Hematopoietic multipotent progenitor cell treated with erythropoietin and hydrocortisone succinate and interleukin-3 and kit ligand, for 8 days (in vitro differentiated cells): ENCODE data around the gene P2RX6.
"Not testable (repeated sequence)": the region's sequence is repeated elsewhere in the genome, so short reads cannot be mapped to it uniquely, and the experiment has no call there.

Experiments
- DNase-seq: peaks from one replicate; pipeline ENCODE4 v3.0.0-alpha.2; 2015

Gene P2RX6

DNA sequence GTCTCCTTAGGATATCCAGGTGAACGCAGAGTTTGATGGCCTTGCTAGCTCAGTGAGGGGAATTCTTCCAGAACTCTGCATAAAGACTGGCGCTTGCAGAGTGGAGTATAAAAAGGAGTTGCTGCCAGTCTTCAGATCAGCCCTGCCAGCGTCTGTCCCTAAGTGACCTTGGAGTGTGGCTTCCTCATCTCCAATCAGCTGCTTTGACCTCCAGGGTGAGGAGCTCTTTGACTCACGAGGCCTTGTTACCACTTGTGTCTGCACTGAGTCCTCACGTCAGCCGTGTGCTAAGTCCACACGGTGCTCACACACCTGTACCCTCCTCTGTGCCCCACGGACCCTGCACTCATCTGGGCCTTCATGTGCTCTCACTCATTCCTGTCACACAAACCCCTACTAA lies 45.4 kb downstream of the P2RX6 start:
- DNase-seq = not testable (repeated sequence)

DNA sequence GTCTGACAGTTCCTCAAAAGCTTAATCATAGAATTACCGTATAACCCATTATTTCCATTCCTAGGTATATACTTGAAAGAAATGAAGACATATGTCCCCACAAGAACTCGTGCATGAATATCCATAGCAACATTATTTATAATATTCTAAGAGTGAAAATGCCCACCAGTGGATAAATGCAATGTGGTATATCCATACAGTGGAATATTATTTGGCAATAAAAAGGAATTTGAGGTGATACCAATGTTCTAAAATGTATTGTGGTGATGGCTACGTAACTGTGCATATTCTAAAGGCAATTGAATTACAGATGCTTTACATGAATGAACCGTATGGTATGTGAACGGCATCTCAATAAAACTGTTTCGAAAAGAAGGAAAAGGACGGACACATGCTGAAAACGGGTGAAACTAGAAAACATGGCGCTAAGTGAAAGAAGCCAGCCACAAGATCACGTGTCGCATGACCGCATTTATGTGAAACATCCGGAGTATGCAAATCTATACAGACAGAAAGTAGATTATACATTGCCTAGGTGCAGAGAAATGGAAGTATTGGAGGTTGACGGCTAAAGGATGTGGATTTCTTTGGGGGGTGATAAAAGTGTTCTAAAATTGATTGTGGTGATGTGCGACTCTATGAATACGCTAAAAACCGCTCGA lies 46.8 kb downstream of the P2RX6 start:
- DNase-seq = not testable (repeated sequence)

- DNase-seq = not testable (repeated sequence)
Observed at GRCh38 chr22:21064425-21064824, 49.5 kb downstream of the P2RX6 start.

DNA sequence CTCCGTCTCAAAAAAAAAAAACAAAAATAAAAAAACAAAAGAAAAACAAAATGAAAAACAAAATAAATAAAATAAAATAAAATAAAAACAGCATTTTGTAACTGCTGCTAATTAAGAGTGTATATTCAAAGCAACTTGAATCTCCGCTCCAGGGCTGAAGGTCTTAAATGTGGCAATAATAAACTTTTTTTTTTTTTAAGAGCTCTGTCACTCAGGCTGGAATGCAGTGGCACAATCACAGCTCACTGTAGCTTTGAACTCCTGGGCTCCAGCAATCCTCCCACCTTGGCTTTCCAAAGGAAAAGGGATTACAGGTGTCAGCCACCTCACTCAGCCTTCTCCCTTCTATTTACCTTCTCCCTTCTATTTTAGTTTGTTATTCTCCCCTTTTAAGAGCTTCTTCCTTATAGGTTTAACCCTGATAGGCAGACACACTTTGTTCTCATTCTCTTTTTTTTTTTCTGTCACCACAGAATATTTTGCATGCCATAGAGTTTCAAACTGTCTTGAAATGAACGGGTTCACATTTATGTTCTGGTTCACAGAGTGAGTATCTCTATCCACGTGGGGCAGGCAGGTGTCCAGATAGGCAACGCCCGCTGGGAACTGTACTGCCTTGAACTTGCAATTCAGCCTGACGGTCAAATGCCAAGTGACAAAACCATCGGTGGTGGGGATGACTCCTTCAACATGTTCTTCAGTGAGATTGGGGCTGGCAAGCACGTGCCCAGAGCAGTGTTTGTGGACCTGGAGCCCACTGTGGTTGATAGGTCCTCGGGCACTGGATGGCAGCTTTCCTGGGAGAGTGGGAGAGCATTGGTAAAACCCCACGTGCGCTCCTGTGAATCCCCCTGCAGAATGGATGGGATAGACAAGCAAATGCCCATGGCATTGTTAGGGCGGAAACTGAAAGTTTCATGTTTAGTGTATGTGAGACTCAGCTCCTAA lies 50.2 kb downstream of the P2RX6 start:
- DNase-seq = no peak

DNA sequence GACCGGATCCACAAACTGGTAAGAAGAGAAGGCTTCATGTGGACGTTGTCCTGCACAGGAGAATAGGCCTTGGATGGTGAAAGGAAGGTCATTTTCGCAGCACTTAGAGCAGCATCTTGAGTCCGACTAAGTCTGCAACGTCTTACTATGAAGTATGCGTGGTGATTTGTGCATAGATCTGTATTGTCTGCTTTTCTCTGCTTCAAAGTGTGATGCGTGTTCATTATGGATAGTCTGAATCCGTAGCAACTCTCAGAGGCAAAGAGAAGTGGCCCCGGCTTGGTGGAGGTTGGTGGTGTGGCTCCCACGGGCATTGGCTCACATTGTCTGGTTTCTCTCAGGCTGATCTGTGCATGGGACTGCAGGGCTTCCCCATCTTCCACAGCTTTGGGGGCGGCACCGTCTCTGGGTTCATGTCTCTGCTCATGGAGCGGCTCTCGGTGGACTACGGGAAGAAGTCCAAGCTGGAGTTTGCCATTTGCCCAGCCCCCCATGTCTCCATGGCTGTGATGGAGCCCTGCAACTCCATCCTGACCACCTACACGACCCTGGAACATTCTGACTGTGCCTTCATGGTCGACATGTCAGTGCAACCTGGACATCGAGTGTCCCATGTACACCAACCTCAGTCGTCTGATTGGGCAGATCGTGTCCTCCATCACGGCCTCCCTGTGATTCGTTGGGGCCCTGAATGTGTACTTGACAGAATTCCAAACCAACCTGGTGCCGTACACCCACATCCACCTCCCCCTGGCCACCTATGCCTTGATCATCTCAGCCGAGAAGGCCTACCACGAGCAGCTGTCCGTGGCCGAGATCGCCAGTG lies 52.3 kb downstream of the P2RX6 start:
- no peak for DNase-seq

- DNase-seq = no peak
Observed at GRCh38 chr22:21067901-21068680, 53.1 kb downstream of the P2RX6 start.

DNA sequence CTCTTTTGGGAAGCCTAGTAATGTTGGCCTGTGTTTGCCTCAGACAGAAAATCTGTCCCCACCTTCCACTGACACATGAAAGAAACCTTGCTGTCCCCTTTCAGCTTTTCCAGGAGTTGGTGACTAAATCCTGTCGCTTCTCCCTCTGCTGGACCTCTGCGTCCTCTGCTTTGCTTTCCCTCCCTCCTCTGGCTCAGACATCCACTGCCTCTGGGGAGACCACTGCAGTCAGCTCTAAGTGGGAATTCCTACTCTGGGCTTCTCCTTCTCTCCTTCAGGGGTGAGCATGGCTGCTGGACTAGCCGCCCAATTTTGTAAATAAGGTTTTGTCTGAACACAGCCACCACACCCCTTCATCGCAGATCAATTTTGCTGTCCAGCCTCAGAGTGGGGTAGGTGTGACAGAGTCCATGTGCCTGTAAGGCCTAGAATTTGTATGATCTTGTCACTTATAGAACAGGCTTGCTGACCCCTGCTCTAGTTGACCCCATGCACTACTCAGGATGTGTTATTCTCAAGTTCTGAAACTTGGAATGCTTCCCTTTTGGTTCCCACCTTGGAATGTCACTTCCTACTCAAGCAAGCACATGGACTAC lies 53.8 kb downstream of the P2RX6 start:
- DNase-seq = no peak

- DNase-seq = no peak
Observed at GRCh38 chr22:21069375-21069774, 54.4 kb downstream of the P2RX6 start.

DNA sequence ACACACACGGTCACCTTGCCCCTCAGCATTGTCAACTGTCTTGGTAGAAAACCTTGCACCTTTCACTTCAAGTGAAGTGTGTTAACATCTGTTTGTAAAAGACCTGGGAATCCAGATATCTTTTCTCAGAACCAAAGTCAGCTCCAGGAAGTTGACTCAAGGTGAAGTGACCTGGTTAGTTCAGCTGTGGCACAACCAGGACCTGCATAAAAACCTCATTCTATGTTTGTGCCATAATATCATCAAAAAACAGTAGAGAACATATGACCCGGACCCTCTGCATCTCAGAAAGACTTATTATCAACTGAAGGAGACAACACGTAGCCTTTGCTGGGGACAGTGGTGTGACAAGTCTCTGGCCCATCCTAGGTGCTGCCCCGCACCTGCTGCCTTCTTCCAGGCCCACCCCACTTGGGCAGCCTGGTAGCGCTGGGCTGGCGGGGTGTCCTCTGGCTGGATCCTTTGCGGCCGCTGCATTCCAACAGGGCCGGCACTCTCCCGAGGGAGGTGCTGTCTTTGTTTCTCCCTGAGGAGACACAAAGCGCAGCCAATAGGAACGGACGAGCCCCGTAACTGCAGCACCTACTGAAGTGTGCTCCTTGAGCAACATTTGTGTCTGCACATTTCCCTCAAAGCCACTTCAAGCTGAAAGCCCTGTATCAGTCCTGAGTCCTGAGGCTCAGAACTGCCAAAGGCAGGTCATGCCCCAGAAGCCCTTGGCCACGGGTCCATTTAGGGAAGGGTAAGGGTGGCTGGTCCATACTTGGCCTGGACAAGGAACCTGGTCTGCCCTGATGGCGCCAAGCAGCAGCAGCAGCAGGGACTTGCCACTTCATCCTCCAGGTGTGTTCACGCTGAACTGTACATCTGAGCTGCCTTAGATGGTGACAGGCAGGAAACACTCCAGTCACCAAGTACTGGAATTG lies 56.0 kb downstream of the P2RX6 start:
- DNase-seq = no peak

DNA sequence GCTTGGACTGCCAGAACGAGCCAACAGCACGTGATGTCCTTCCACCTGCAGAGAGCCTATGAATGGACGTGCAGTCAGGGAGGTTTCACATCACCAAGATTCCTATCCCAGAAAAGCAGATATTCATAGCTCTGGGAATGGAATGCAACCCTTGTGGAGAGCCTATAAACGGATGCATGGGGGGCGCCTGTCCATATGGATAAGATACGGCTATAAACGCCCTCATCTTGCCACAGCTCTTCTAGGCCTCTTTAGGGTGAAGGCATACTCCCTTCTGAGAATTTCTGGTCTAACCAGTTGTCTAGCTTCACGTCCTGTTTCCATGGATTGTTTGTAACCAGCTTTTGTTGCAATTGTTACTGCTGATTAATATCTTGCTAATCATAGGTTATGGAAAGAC lies 56.8 kb downstream of the P2RX6 start:
- not testable (repeated sequence) for DNase-seq

GRCh38 chr22:21073023-21073422 lies 58.1 kb downstream of the P2RX6 start:
- no peak for DNase-seq

DNA sequence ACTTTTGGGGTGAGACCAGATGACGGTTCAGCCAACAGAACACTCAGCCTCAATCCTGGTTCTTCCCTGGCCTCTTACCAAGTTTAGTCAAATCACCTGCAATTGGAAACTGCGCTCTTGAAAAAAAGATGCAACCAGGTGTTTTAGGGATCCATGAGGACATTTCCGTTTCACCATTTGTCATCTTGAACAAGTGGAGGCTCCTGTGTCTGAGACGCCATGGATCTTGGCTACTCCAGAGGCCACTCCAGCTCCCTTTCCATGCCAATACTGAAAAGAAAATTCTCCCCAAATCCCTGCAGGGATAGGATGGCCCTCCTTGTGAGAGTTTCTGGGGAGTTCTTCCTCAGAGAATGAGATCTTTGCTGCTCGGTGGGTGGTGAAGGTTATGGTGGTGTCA lies 58.5 kb downstream of the P2RX6 start:
- no peak for DNase-seq

DNA sequence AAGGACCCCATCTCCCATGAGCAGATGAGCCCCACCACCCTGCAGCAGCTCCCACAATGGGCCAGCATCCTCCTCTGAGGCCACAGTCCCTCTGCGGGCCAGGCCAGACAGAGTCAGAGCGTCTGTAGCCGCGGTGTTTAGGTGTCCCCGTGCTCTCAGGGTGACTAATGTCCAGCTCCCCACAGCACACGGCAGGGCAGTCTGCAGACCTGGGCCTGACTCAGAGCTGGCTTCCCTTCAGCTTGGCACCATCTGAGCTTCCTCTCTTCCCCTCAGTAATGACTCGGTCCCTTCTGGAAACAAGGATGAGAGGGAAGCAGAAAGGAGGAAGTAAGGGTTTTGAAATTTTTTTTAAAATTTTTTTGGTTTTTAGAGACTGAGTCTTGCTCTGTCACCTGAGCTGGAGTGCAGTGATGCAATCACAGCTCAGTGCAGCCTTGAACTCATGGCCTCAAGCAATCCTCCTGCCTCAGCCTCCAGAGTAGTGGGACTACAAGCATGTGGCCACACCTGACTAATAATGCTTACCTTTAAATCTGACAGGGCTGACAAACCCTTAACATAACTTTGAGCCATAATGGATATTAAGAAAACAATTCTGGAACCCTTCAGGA lies 59.2 kb downstream of the P2RX6 start:
- DNase-seq = no peak

DNA sequence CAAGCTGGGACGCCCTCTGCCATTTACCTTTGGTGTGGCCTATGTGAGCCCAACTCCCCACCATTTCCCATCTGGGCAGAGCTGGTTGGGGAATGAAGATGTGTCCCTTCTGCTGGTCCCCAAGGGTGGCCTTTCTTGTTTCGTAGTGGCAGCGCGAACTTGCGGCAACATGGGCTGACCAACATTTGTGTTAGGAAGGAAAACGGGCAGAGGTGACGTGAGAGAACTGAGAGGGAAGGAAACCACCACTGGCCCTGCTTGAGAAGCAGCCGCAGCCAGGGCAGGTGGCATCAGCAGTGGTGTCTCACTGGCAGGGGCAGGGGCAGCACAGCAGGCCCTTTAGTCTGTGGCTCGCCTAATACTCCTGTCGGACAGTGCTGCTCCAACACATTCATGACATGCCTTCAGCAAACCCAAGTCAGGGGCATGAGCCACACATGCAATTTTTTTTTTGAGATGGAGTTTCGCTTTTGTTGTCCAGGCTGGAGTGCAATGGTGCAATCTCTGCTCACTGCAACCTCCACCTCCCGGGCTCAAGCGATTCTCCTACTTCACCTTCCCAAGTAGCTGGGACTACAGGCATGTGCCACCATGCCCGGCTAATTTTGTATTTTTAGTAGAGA lies 60.7 kb downstream of the P2RX6 start:
- no peak for DNase-seq

DNA sequence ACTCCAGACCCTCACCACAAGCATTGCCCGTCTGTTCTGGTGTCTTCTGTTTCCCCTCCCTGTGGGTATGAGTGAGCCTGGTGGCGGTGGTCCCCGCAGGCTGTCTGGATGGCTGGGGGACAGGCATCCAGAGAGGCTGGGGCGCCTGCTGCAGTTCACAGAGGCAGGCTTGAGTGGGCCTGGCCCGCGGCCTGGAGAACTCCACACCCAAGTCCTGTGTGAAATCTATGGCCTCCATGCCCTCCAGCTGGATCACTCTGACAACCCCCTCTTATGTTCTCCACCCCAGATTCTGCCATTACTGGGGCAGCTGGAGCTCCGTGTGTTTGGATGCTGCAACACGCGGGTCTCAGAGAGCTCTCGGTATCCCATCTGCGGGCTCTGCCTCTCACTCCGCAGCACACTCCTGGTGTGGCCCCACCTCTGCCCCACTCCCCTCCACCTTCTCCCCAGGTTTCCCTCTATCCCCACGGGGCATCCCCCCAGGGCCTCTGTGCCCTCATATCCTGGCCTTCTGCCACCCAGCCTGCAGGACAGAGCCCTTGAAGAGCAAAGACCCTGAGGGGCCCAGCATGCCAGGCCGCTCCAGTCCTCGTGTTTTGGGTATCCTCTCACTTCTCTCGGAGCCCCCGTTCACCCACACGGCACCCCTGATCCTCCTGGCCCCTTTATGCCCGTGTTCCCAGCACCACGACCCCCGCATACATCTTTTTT lies 62.1 kb downstream of the P2RX6 start:
- no peak for DNase-seq
